Activated CD8-positive, alpha-beta T cell treated with anti-CD3 and anti-CD28 coated beads for 36 hours (primary cell): ENCODE measurements around the gene MPP7. TPM values are rescaled to one million over a fixed set of nuclear protein-coding genes. Genes with fewer than 3 reads are reported as not detected.

Source experiments
- ATAC-seq: fragments of 200-7000 bp; cut with Tn5 transposase; one replicate; pipeline ENCODE4 v1.10.0; 2021; ENCODE audit warnings: mild to moderate bottlenecking, moderate library complexity
- CTCF ChIA-PET: fragments of 350-600 bp; sonication (Branson Sonifier 250); formaldehyde crosslinking; loops from one replicate; lab custom pipeline; 2021; ENCODE audit warnings: antibody characterized with exemption; lab: Charles Lee
- POLR2A ChIA-PET: fragments of 350-600 bp; sonication (Branson Sonifier 250); formaldehyde crosslinking; loops from one replicate; lab custom pipeline; 2021; ENCODE audit warnings: antibody characterized with exemption; lab: Charles Lee
- DNase-seq: peaks from one replicate; pipeline ENCODE4 v3.0.0-alpha.2; 2020
- H3K27ac Mint-ChIP-seq: one replicate; pipeline ENCODE4 v1.8.0; 2021; ENCODE audit warnings: mild to moderate bottlenecking, mixed read lengths
- H3K27me3 Mint-ChIP-seq: one replicate; pipeline ENCODE4 v1.8.0; 2021; ENCODE audit warnings: mixed read lengths
- H3K36me3 Mint-ChIP-seq: one replicate; pipeline ENCODE4 v1.8.0; 2021; ENCODE audit warnings: low read depth, mixed read lengths
- H3K4me1 Mint-ChIP-seq: one replicate; pipeline ENCODE4 v1.8.0; 2021; ENCODE audit warnings: low read depth, mixed read lengths
- H3K4me3 Mint-ChIP-seq: one replicate; pipeline ENCODE4 v1.8.0; 2021; ENCODE audit warnings: mild to moderate bottlenecking, moderate library complexity, mixed read lengths
- H3K9me3 Mint-ChIP-seq: one replicate; pipeline ENCODE4 v1.8.0; 2021; ENCODE audit warnings: mixed read lengths
- CTCF ChIP-seq: fragments of 200-600 bp; IDR thresholded peaks from one replicate; pipeline ENCODE4 v1.8.0; 2022; ENCODE audit warnings: antibody characterized with exemption, mild to moderate bottlenecking
- intact Hi-C: fragments of 100-400 bp; cut with micrococcal nuclease; formaldehyde crosslinking; loops from one replicate; pipeline ENCODE4 v1.10.0; 2022
- total RNA-seq, 2 experiments: library from RNA; stranded (reverse); gene quantifications; one replicate each; pipeline ENCODE4 v1.2.3, GENCODE V29; 2021

MPP7 gene
- total RNA-seq, 2 experiments from 2014 or later = 12.6 to 14.3 TPM

- ChIA-PET CTCF (interaction anchor here (0.6 to 9.5 kb wide), 22 partner anchors 9 to 559 kb away, joined by 3 to 166 read pairs (median 7); no protein-coding TSS in a partner anchor), POLR2A (interaction anchor here (0.7 to 1.8 kb wide), 5 partner anchors 33 to 125 kb away, joined by 3 to 16 read pairs (median 3); no protein-coding TSS in a partner anchor)
- peak overlapping the region; percentile 64 for H3K27ac Mint-ChIP-seq
- no peaks in the 10 kb centered on the region for H3K9me3 Mint-ChIP-seq
- ATAC-seq (no peak), DNase-seq (no peak)
- H3K27me3 Mint-ChIP-seq = no peaks in the 10 kb centered on the region
- no peak for TF ChIP-seq CTCF
- H3K36me3 Mint-ChIP-seq = no peaks in the 10 kb centered on the region
- intact Hi-C loops = loop anchor here (2.0 to 5.0 kb wide), 4 partner anchors 33 to 79 kb away; no protein-coding TSS in a partner anchor
- H3K4me3 Mint-ChIP-seq = peak overlapping the region; percentile 77
- peaks cover 52% of the 10 kb centered on the region for H3K4me1 Mint-ChIP-seq
Measured at GRCh38 chr10:28302012-28302637, 739 bp downstream of the MPP7 start.

GRCh38 chr10:28300027-28300426 is 2.8 kb downstream of the MPP7 start:
- Mint-ChIP-seq H3K4me1 (peaks cover 63% of the 10 kb centered on the region), H3K27ac (peak overlapping the region; percentile 11), H3K36me3 (no peaks in the 10 kb centered on the region), H3K4me3 (no peak overlapping the region), H3K9me3 (no peaks in the 10 kb centered on the region), H3K27me3 (no peaks in the 10 kb centered on the region)
- intact Hi-C loops = loop anchor here (5.0 kb wide), 2 partner anchors 48 to 67 kb away; no protein-coding TSS in a partner anchor
- TF ChIP-seq CTCF = peak; percentile 42
- ATAC-seq (no peak), DNase-seq (peak; percentile 58)
- ChIA-PET CTCF (interaction anchor here (0.8 to 9.5 kb wide), 13 partner anchors 11 to 135 kb away, joined by 3 to 166 read pairs (median 5); no protein-coding TSS in a partner anchor), POLR2A (no interaction called here)

- Mint-ChIP-seq H3K36me3 (no peaks in the 10 kb centered on the region), H3K4me3 (peak overlapping the region; percentile 52), H3K9me3 (no peaks in the 10 kb centered on the region), H3K4me1 (peaks cover 64% of the 10 kb centered on the region), H3K27me3 (no peaks in the 10 kb centered on the region), H3K27ac (peak overlapping the region; percentile 70)
- intact Hi-C loops = no loop called here
- ATAC-seq = no peak
- ChIA-PET CTCF (interaction anchor here (1.0 to 9.5 kb wide), 19 partner anchors 14 to 103 kb away, joined by 3 to 166 read pairs (median 4); no protein-coding TSS in a partner anchor), POLR2A (interaction anchor here (0.8 to 1.1 kb wide), 3 partner anchors 28 to 36 kb away, joined by 3 to 4 read pairs (median 3); no protein-coding TSS in a partner anchor)
- no peak for DNase-seq
- TF ChIP-seq CTCF = no peak
Measured at GRCh38 chr10:28298951-28299350, 3.9 kb downstream of the MPP7 start.

GRCh38 chr10:28296023-28296422 is 6.8 kb downstream of the MPP7 start:
- no peaks in the 10 kb centered on the region for H3K27me3 Mint-ChIP-seq
- no peaks in the 10 kb centered on the region for H3K9me3 Mint-ChIP-seq
- CTCF ChIA-PET = interaction anchor here (0.7 to 9.5 kb wide), 8 partner anchors 13 to 98 kb away, joined by 3 to 166 read pairs (median 6); no protein-coding TSS in a partner anchor
- POLR2A ChIA-PET = no interaction called here
- H3K36me3 Mint-ChIP-seq = no peaks in the 10 kb centered on the region
- H3K4me1 Mint-ChIP-seq = peaks cover 75% of the 10 kb centered on the region
- DNase-seq = no peak
- no peak for TF ChIP-seq CTCF
- no peak for ATAC-seq
- H3K27ac Mint-ChIP-seq = no peak overlapping the region
- no peak overlapping the region for H3K4me3 Mint-ChIP-seq
- intact Hi-C loops = no loop called here

- Mint-ChIP-seq H3K36me3 (no peaks in the 10 kb centered on the region), H3K9me3 (no peaks in the 10 kb centered on the region), H3K4me3 (no peak overlapping the region), H3K27ac (no peak overlapping the region), H3K27me3 (no peaks in the 10 kb centered on the region), H3K4me1 (peaks cover 74% of the 10 kb centered on the region)
- DNase-seq = no peak
- TF ChIP-seq CTCF = no peak
- ChIA-PET POLR2A (no interaction called here), CTCF (interaction anchor here (1.0 to 9.5 kb wide), 6 partner anchors 42 to 98 kb away, joined by 3 to 166 read pairs (median 6); no protein-coding TSS in a partner anchor)
- no peak for ATAC-seq
- intact Hi-C loops = no loop called here
Measured at GRCh38 chr10:28295336-28295735, 7.5 kb downstream of the MPP7 start.
